HCT116 (cell line): ENCODE data around the gene SHROOM3. TPM values are rescaled to one million over a fixed set of nuclear protein-coding genes. Genes with fewer than 3 reads are reported as not detected.

Experiments used
- ATAC-seq: fragments of 200-7000 bp; cut with Tn5 transposase; 2 replicates; pipeline ENCODE4 v1.9.1; 2020; ENCODE audit warnings: mild to moderate bottlenecking, moderate library complexity
- BruUV-seq: library from RNA; stranded (reverse); fragments of 400-500 nt; replicated peaks from 2 replicates; lab custom pipeline; 2021; lab: Mats Ljungman, UMichigan
- CTCF ChIA-PET: fragments of 300-600 bp; sonication (Branson Sonifier 250); formaldehyde crosslinking; loops from one replicate; lab custom pipeline; 2021; ENCODE audit warnings: antibody characterized with exemption; lab: Charles Lee
- POLR2A ChIA-PET: fragments of 300-600, 350-600 bp; sonication (Branson Sonifier 250); formaldehyde crosslinking; loops from one replicate; lab custom pipeline; 2021; ENCODE audit warnings: antibody characterized with exemption; lab: Charles Lee
- RAD21 ChIA-PET, 2 experiments: fragments of 300-600 bp; sonication (Branson Sonifier 250); formaldehyde crosslinking; loops; one replicate each; lab custom pipeline; 2023; ENCODE audit warnings: low total read pairs in 2 of 2; ENCODE audit not compliant: uncharacterized antibody in 2 of 2, unreplicated experiment in 2 of 2, low non-redundant PET in 1 of 2; lab: Charles Lee
- DNase-seq: peaks from one replicate; pipeline ENCODE4 v3.0.0-alpha.2; 2010; ENCODE audit warnings: low read depth, low spot score
- H2AFZ ChIP-seq: fragments of 200-600 bp; shearing (Covaris generic), sonication (generic); 2 replicates; pipeline ENCODE4 v1.6.1; 2017; ENCODE audit warnings: low read depth, mixed run types, mixed read lengths, antibody characterized with exemption, low read length; ENCODE audit not compliant: poor library complexity, severe bottlenecking
- H3K27ac ChIP-seq: 2 replicates; pipeline ENCODE4 v1.5.1; 2012; ENCODE audit warnings: low read depth, low read length
- H3K27me3 ChIP-seq: fragments of 200-600 bp; sonication (generic); 2 replicates; pipeline ENCODE4 v1.6.1; 2016; ENCODE audit warnings: mixed run types, low read length, mixed read lengths; ENCODE audit not compliant: insufficient read depth
- H3K36me3 ChIP-seq, 2 experiments: fragments of 200-500 bp in 1 of 2; fragments of 200-600 bp in 1 of 2; sonication (Bioruptor generic) in 1 of 2; sonication (generic) in 1 of 2; 2 replicates each; pipeline versions ENCODE4 v1.5.1 to v1.6.1; 2014 to 2016; ENCODE audit warnings: low read length in 2 of 2, inconsistent platforms in 1 of 2, mixed read lengths in 1 of 2, mixed run types in 1 of 2; ENCODE audit not compliant: insufficient read depth in 2 of 2, control insufficient read depth in 1 of 2
- H3K4me1 ChIP-seq, 2 experiments: fragments of 200-600 bp in 1 of 2; sonication (generic) in 1 of 2; 2 replicates each; pipeline versions ENCODE4 v1.5.1 to v1.6.1; 2012 to 2017; ENCODE audit warnings: low read length in 2 of 2, inconsistent platforms in 1 of 2, mild to moderate bottlenecking in 1 of 2, mixed read lengths in 1 of 2, mixed run types in 1 of 2, moderate library complexity in 1 of 2; ENCODE audit not compliant: insufficient read depth in 2 of 2, control insufficient read depth in 1 of 2
- H3K4me2 ChIP-seq: fragments of 200-600 bp; sonication (generic); 2 replicates; pipeline ENCODE4 v1.6.1; 2017; ENCODE audit warnings: mixed run types, low read length, mixed read lengths
- H3K4me3 ChIP-seq, 2 experiments: fragments of 200-600 bp in 1 of 2; sonication (generic) in 1 of 2; replicated peaks in 1 of 2; 2 replicates each; pipeline ENCODE4 v1.5.1; 2011 to 2016; ENCODE audit warnings: low read length in 2 of 2, control low read depth in 1 of 2, low read depth in 1 of 2, mild to moderate bottlenecking in 1 of 2, mixed read lengths in 1 of 2, mixed run types in 1 of 2
- H3K79me2 ChIP-seq: fragments of 200-600 bp; sonication (generic); 2 replicates; pipeline ENCODE4 v1.6.1; 2017; ENCODE audit warnings: mild to moderate bottlenecking, mixed run types, low read length, moderate library complexity, mixed read lengths; ENCODE audit not compliant: insufficient read depth
- H3K9ac ChIP-seq: fragments of 200-600 bp; sonication (generic); 2 replicates; pipeline ENCODE4 v1.6.1; 2016; ENCODE audit warnings: low read length, mixed read lengths
- H3K9me2 ChIP-seq: fragments of 200-600 bp; sonication (generic), shearing (Covaris generic); 2 replicates; pipeline ENCODE4 v1.6.1; 2017; ENCODE audit warnings: mixed run types, mild to moderate bottlenecking, moderate library complexity; ENCODE audit not compliant: insufficient read depth
- H3K9me3 ChIP-seq, 2 experiments: fragments of 200-500 bp in 1 of 2; fragments of 200-600 bp in 1 of 2; sonication (Bioruptor generic) in 1 of 2; sonication (generic) in 1 of 2; 2 replicates each; pipeline ENCODE4 v1.6.1; 2014 to 2017; ENCODE audit warnings: low read length in 2 of 2, mixed read lengths in 2 of 2, inconsistent platforms in 1 of 2, low read depth in 1 of 2, mild to moderate bottlenecking in 1 of 2, mixed run types in 1 of 2, moderate library complexity in 1 of 2; ENCODE audit not compliant: control insufficient read depth in 1 of 2, insufficient read depth in 1 of 2
- H4K20me1 ChIP-seq: fragments of 200-600 bp; sonication (generic), shearing (Covaris generic); 2 replicates; pipeline ENCODE4 v1.6.1; 2017; ENCODE audit warnings: mixed run types, mild to moderate bottlenecking, moderate library complexity; ENCODE audit not compliant: insufficient read depth
- EGR1 ChIP-seq: IDR thresholded peaks from 2 replicates; pipeline ENCODE4 v1.6.1; 2012; ENCODE audit warnings: low read depth
- ELF1 ChIP-seq: IDR thresholded peaks from 2 replicates; pipeline ENCODE4 v1.6.1; 2012; ENCODE audit warnings: low read depth, borderline replicate concordance
- EZH2 ChIP-seq: fragments of 200-600 bp; sonication (generic); IDR thresholded peaks from 2 replicates; pipeline ENCODE4 v1.6.1; 2017; ENCODE audit warnings: antibody characterized with exemption, mixed run types
- POLR2A ChIP-seq: IDR thresholded peaks from 2 replicates; pipeline ENCODE4 v1.7.0; 2011; ENCODE audit warnings: borderline replicate concordance; ENCODE audit not compliant: insufficient read depth, insufficient read length; ENCODE audit errors: extremely low read depth
- POLR2AphosphoS5 ChIP-seq: IDR thresholded peaks from 2 replicates; pipeline ENCODE4 v1.6.1; 2011; ENCODE audit warnings: mild to moderate bottlenecking, low read depth, low read length, moderate library complexity
- SIN3A ChIP-seq: IDR thresholded peaks from 2 replicates; pipeline ENCODE4 v1.6.1; 2012; ENCODE audit warnings: low read depth
- SRF ChIP-seq: IDR thresholded peaks from 2 replicates; pipeline ENCODE4 v1.6.1; 2012; ENCODE audit warnings: low read depth
- intact Hi-C: fragments of 100-400 bp; cut with micrococcal nuclease; formaldehyde crosslinking; loops from 2 replicates; pipeline ENCODE4 v1.10.0; 2022
- total RNA-seq: library from RNA; stranded (reverse); gene quantifications from one replicate; pipeline ENCODE4 v1.2.1, GENCODE V29; 2021; ENCODE audit not compliant: unreplicated experiment
- TF ChIP-seq, protein P1 (sequence below): IDR thresholded peaks from 2 replicates; pipeline ENCODE4 v1.6.1; 2012

Gene SHROOM3
- total RNA-seq, 1 experiment from 2014 or later = 22.5 TPM

DNA sequence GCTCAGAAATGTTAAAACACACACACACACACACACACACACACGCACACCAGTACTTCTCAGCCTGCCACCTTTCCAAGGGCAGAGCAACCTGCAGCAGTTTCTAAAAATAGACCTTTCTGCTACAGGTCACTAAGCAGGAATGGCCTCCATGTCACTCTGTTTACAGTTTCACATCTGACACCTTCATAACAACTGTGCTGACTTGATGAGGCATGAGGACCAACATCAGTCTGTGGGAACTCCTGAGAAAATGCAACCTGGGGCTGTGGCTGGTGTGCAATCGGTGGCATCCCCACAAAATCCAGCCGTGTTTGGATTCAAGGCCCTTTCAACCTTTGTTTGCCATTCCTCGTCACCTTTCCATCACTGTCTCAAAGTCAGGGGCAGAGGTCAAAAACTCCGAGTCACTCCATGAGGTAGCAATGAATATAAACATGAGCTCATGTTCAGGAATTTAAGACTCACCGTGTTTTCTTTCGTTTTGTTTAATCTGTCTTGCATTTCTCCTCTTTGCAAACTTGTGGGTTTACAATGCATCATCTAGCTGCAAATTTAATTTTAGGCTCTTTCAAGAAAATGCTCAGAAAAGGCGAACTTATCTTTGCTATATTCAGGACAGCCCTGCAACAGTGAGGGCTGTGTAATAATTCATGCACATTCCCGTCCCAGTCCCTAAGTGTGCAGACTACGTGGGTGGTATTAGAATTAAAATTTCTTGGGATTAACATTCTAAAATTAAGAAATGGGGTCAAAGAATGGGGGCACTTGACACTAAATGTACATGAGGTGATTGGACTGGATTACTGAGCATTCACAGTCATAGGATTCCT lies 135.3 kb downstream of the SHROOM3 start (continued):
- TF ChIP-seq POLR2AphosphoS5 = no peak
- TF ChIP-seq, protein P1, sequence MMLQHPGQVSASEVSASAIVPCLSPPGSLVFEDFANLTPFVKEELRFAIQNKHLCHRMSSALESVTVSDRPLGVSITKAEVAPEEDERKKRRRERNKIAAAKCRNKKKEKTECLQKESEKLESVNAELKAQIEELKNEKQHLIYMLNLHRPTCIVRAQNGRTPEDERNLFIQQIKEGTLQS = no peak

GRCh38 chr4:76571274-76571673 lies 136.2 kb downstream of the SHROOM3 start:
- Histone ChIP-seq H3K36me3 (no peaks in the 10 kb centered on the region), H3K27me3 (no peaks in the 10 kb centered on the region), H4K20me1 (no peaks in the 10 kb centered on the region), H3K9ac (no peak overlapping the region), H3K9me2 (no peaks in the 10 kb centered on the region), H3K4me1 (peaks cover 0 to 16% of the 10 kb centered on the region in 2 experiments; a peak in 2 of 4 replicates), H3K9me3 (no peaks in the 10 kb centered on the region), H3K27ac (no peak overlapping the region), H3K4me3 (no peak overlapping the region), H3K4me2 (no peak overlapping the region), H2AFZ (no peak overlapping the region), H3K79me2 (no peaks in the 10 kb centered on the region)
- intact Hi-C loops = no loop called here
- DNase-seq = no peak
- ChIA-PET CTCF (no interaction called here), POLR2A (no interaction called here), RAD21 (no interaction called here)
- TF ChIP-seq EGR1 (no peak), SRF (no peak), POLR2A (no peak)
- ATAC-seq = no peak
- BruUV-seq = no TSS peak

DNA sequence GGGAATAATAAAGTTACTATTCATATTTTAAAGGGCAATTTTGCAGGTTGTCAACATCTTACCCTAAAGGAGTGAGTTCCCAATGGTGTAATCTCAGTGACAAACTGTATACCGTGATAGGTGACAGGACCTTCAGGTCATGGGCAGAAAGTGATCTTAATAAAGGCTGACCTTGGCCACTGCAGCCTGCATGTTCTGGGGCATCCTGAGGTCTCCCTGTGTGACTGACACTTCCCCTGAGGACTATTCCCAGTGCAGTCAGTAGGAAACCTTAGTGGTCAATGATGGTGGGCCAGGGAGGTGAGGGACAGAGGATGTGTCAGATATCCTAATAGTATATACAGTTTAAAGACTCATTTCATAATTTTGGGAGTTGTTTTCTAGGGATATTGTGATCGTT lies 137.2 kb downstream of the SHROOM3 start:
- H2AFZ ChIP-seq = no peak overlapping the region
- no peak overlapping the region for H3K4me3 ChIP-seq
- POLR2A ChIA-PET = no interaction called here
- H4K20me1 ChIP-seq = no peaks in the 10 kb centered on the region
- no peaks in the 10 kb centered on the region for H3K79me2 ChIP-seq
- no peaks in the 10 kb centered on the region for H3K9me2 ChIP-seq
- no peaks in the 10 kb centered on the region for H3K36me3 ChIP-seq
- no peak for ATAC-seq
- H3K4me1 ChIP-seq = peaks cover 0 to 16% of the 10 kb centered on the region in 2 experiments; a peak in 2 of 4 replicates
- no peaks in the 10 kb centered on the region for H3K27me3 ChIP-seq
- CTCF ChIA-PET = no interaction called here
- no TSS peak for BruUV-seq
- H3K9me3 ChIP-seq = no peaks in the 10 kb centered on the region
- TF ChIP-seq ELF1 (no peak), EZH2 (no peak), SIN3A (no peak)
- TF ChIP-seq, all 23 proteins: peak for 0
- Histone ChIP-seq H3K27ac (no peak overlapping the region), H3K9ac (no peak overlapping the region), H3K4me2 (no peak overlapping the region)
- RAD21 ChIA-PET = no interaction called here
- no peak for DNase-seq
- intact Hi-C loops = no loop called here
